Neutrophil (primary cell): Measurements from ENCODE around the gene RPS6KL1.

Experiments
- H3K27ac ChIP-seq: fragments of 200-600 bp; sonication (generic); 2 replicates; pipeline ENCODE4 v1.5.1; 2016; ENCODE audit warnings: mild to moderate bottlenecking, moderate library complexity
- H3K27me3 ChIP-seq: fragments of 200-600 bp; sonication (generic); 2 replicates; pipeline ENCODE4 v1.6.0; 2016; ENCODE audit warnings: mild to moderate bottlenecking
- H3K36me3 ChIP-seq: fragments of 200-600 bp; sonication (generic); 2 replicates; pipeline ENCODE4 v1.5.1; 2017
- H3K4me1 ChIP-seq, 2 experiments: fragments of 200-600 bp in 1 of 2; sonication (generic) in 1 of 2; 1 replicate in 1 of 2; 2 replicates in 1 of 2; pipeline versions ENCODE4 v1.5.1 to v1.6.1; 2013 to 2016; ENCODE audit warnings: low read depth in 1 of 2, low read length in 1 of 2, mild to moderate bottlenecking in 1 of 2, moderate library complexity in 1 of 2; ENCODE audit not compliant: control insufficient read depth in 1 of 2, insufficient read depth in 1 of 2
- H3K4me3 ChIP-seq, 2 experiments: fragments of 200-600 bp in 1 of 2; sonication (generic) in 1 of 2; 1 replicate in 1 of 2; 2 replicates in 1 of 2; pipeline ENCODE4 v1.5.1; 2013 to 2016; ENCODE audit warnings: low read depth in 1 of 2, low read length in 1 of 2, mild to moderate bottlenecking in 1 of 2, moderate library complexity in 1 of 2
- H3K9me3 ChIP-seq: fragments of 200-600 bp; sonication (generic); 2 replicates; pipeline ENCODE4 v1.5.1; 2016
- CTCF ChIP-seq: fragments of 200-600 bp; sonication (generic); IDR thresholded peaks from 2 replicates; pipeline ENCODE4 v1.5.1; 2016; ENCODE audit warnings: antibody characterized with exemption

RPS6KL1 gene

GRCh38 chr14:74921053-74921620 lies 1.9 kb downstream of the RPS6KL1 start:
- Histone ChIP-seq H3K9me3 (no peaks in the 10 kb centered on the region), H3K27me3 (peaks cover 45% of the 10 kb centered on the region), H3K4me1 (peaks cover 3 to 7% of the 10 kb centered on the region in 2 experiments), H3K27ac (no peak overlapping the region), H3K36me3 (no peaks in the 10 kb centered on the region), H3K4me3 (no peak overlapping the region)
- TF ChIP-seq CTCF = no peak

GRCh38 chr14:74920281-74920680 lies 2.8 kb downstream of the RPS6KL1 start:
- peaks cover 3 to 7% of the 10 kb centered on the region in 2 experiments for H3K4me1 ChIP-seq

GRCh38 chr14:74919421-74920165 lies 3.5 kb downstream of the RPS6KL1 start:
- Histone ChIP-seq H3K9me3 (no peaks in the 10 kb centered on the region), H3K4me1 (peaks cover 3 to 7% of the 10 kb centered on the region in 2 experiments), H3K36me3 (no peaks in the 10 kb centered on the region), H3K4me3 (no peak overlapping the region), H3K27me3 (peaks cover 35% of the 10 kb centered on the region), H3K27ac (no peak overlapping the region)
- no peak for TF ChIP-seq CTCF

More at GRCh38 chr14:74920281-74920680, 2.8 kb downstream of the RPS6KL1 start:
- TF ChIP-seq CTCF = no peak
- H3K27ac ChIP-seq = no peak overlapping the region
- no peaks in the 10 kb centered on the region for H3K9me3 ChIP-seq
- no peak overlapping the region for H3K4me3 ChIP-seq
- no peaks in the 10 kb centered on the region for H3K36me3 ChIP-seq
- H3K27me3 ChIP-seq = peaks cover 42% of the 10 kb centered on the region

GRCh38 chr14:74918380-74918779 lies 4.7 kb downstream of the RPS6KL1 start:
- Histone ChIP-seq H3K27me3 (peaks cover 24% of the 10 kb centered on the region), H3K36me3 (no peaks in the 10 kb centered on the region), H3K4me1 (peaks cover 3 to 7% of the 10 kb centered on the region in 2 experiments), H3K9me3 (no peaks in the 10 kb centered on the region), H3K4me3 (no peak overlapping the region), H3K27ac (no peak overlapping the region)
- no peak for TF ChIP-seq CTCF

- Histone ChIP-seq H3K9me3 (no peaks in the 10 kb centered on the region), H3K27ac (no peak overlapping the region), H3K4me3 (no peak overlapping the region)
Observed at GRCh38 chr14:74917646-74918081, 5.4 kb downstream of the RPS6KL1 start.

More at GRCh38 chr14:74917646-74918081, 5.4 kb downstream of the RPS6KL1 start:
- Histone ChIP-seq H3K27me3 (peaks cover 17% of the 10 kb centered on the region), H3K36me3 (no peaks in the 10 kb centered on the region), H3K4me1 (peaks cover 0 to 1% of the 10 kb centered on the region in 2 experiments)
- TF ChIP-seq CTCF = no peak
